ENCODE measurements around the gene MTX1. TPM values are rescaled to one million over a fixed set of nuclear protein-coding genes. Genes with fewer than 3 reads are reported as not detected.

MTX1 gene
- polyA plus RNA-seq, 1 of the 3 experiments (the other 2 are of a cell fraction) = 79.1 TPM

DNA sequence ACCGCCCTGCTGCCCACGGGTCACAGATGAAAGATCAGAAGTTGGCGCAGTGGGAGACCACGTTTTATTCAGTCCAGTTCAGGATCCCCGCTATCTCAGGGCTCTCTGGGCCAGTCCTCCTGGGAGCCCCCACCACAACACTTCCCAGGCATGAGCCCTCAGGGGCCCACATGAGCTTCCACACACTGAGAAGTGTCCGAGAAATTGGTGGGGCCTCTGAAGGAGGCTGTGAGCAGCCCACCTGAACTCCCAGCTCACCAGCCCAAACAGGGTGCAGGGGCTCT is 22.8 kb upstream of the MTX1 start (continued):
- TF ChIP-seq, protein P1, sequence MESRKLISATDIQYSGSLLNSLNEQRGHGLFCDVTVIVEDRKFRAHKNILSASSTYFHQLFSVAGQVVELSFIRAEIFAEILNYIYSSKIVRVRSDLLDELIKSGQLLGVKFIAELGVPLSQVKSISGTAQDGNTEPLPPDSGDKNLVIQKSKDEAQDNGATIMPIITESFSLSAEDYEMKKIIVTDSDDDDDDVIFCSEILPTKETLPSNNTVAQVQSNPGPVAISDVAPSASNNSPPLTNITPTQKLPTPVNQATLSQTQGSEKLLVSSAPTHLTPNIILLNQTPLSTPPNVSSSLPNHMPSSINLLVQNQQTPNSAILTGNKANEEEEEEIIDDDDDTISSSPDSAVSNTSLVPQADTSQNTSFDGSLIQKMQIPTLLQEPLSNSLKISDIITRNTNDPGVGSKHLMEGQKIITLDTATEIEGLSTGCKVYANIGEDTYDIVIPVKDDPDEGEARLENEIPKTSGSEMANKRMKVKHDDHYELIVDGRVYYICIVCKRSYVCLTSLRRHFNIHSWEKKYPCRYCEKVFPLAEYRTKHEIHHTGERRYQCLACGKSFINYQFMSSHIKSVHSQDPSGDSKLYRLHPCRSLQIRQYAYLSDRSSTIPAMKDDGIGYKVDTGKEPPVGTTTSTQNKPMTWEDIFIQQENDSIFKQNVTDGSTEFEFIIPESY (IDR thresholded peaks at IDR 0.05; ENCODE audit: borderline replicate concordance, low read depth) = no peak
- TF ChIP-seq RFX5 (IDR thresholded peaks at IDR 0.05; ENCODE audit: low read length) (no peak), ELF1 (IDR thresholded peaks at IDR 0.05) (no peak), TCF12 (IDR thresholded peaks at IDR 0.05) (no peak)

DNA sequence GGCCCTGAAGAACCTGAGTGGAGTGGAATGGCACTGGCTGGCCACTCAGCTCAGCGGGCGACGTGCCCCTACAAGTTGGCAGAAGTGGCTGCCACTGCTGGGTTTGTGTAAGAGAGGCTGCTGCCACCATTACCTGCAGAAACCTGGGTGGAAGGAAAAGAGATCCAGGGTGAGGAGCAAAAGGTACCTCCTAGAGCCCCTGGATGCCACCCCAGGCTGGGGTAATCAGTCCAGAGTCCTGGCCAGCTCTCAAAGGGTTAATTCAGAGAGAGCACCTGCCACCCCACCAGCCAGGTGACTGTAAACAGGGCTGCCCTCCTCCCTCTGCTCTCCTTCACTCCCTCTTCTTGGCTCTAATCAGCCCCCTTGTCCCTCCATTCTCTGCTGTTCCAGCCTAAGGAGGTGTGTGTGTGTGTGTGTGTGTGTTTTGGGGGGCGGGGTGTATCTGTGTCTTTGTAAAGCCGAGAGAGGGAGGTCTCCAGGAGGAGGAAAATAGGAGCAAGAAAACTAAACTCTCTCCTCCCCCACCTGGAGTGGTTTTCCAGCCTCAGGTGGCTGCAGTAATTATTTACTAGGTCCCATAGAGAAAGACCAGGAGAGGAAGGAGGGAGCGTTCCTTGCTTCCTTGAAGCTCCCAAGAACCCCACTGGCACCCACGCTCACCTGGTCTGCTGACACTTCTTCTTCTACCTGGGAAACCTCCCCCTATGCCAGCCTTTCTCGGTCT is 22.3 kb upstream of the MTX1 start:
- Histone ChIP-seq H3K9me3 (no peaks in the 10 kb centered on the region), H3K27ac (ENCODE audit: low read depth in 2 of 2, low read length in 1 of 2) (no peak overlapping the region; a peak in 1 of 4 replicates), H4K20me1 (ENCODE audit: insufficient read depth) (no peaks in the 10 kb centered on the region), H3F3A (replicated peaks; ENCODE audit: insufficient read depth) (peaks cover 4% of the 10 kb centered on the region), H3K4me1 (ENCODE audit: control insufficient read depth in 1 of 2, insufficient read depth in 2 of 2, low read depth in 1 of 2, low read length in 1 of 2) (peaks cover 0 to 25% of the 10 kb centered on the region in 2 experiments; a peak in 1 of 4 replicates), H3K27me3 (ENCODE audit: insufficient read depth) (no peaks in the 10 kb centered on the region), H3K9ac (no peak overlapping the region), H3K79me2 (ENCODE audit: insufficient read depth) (no peaks in the 10 kb centered on the region), H3K9me2 (no peaks in the 10 kb centered on the region), H3K4me2 (no peak overlapping the region), H2AFZ (ENCODE audit: low read depth) (no peak overlapping the region), H3K4me3 (ENCODE audit: low read depth in 2 of 2, low read length in 1 of 2) (no peak overlapping the region), H3K36me3 (replicated peaks in 1 of 2; ENCODE audit: control insufficient read depth in 1 of 2, insufficient read depth in 2 of 2, low read length in 1 of 2) (peaks cover 0 to 14% of the 10 kb centered on the region in 2 experiments)
- TF ChIP-seq RCOR1 (IDR thresholded peaks at IDR 0.05; ENCODE audit: low read length) = no peak
- no peak for TF ChIP-seq CHD2 (IDR thresholded peaks at IDR 0.05; ENCODE audit: low read length, partially characterized antibody)
- TF ChIP-seq TAF1 (IDR thresholded peaks at IDR 0.05; ENCODE audit: borderline replicate concordance, low read depth, low read length) = no peak
- TF ChIP-seq FOXJ3 (CRISPR knock-in tag; IDR thresholded peaks at IDR 0.05) = no peak
- no peak for TF ChIP-seq EP300 (IDR thresholded peaks at IDR 0.05; ENCODE audit: borderline replicate concordance in 1 of 2, low read depth in 1 of 2, low read length in 1 of 2)
- no peak for TF ChIP-seq RFX5 (IDR thresholded peaks at IDR 0.05; ENCODE audit: low read length)
- TF ChIP-seq NRF1 (IDR thresholded peaks at IDR 0.05; ENCODE audit: low read depth, low read length) = no peak
- TF ChIP-seq ELF1 (IDR thresholded peaks at IDR 0.05) = no peak
- TF ChIP-seq RAD21 (IDR thresholded peaks at IDR 0.05; ENCODE audit: low read length) = no peak
- ChIA-PET CTCF (interaction anchor here (0.6 to 5.4 kb wide), 7 partner anchors 8 to 109 kb away, joined by 3 to 60 read pairs (median 4); partner anchors contain the start of genes KRTCAP2 and TRIM46), POLR2A (interaction anchor here (0.6 to 2.0 kb wide), 3 partner anchors 8 to 11 kb away, joined by 3 to 19 read pairs (median 3); no protein-coding TSS in a partner anchor)
- 82% methylated on average over 5 of the region's 8 CpGs for WGBS (ENCODE audit: low lambda C conversion rate)
- DNase-seq = no peak

DNA sequence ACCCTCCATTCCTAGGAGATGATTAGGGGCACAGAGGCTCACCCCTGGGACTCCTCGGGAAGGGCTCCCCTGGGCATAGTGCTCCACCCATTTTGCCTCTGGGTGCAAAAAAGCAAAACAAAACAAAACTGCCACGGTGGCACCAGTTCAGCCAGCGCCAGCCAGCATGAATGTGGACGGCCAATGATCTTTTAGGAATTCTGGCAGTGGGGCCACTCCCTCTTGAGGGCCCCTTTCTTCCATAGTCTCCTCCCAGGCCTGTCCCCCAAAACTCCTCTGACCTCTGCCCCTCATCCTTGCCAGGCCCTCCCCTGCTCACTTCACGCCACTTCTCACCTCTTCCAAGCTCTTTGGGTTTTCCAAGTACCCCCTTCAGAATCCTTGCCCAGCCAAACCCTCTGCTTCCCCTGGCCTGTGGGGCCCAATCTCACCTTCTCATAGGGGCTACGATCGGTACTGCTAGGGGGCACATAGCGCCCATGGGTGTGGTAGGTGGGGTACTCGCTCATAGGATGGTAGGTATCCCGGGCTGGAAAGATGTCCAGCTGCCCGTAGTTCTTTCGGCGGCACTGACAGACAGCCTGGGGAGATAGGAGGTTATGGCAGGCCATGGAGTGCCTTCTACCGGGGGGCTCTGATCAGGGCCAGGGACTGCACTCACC is 21.6 kb upstream of the MTX1 start:
- Histone ChIP-seq H3K9me3 (no peaks in the 10 kb centered on the region), H3F3A (replicated peaks; ENCODE audit: insufficient read depth) (peaks cover 4% of the 10 kb centered on the region), H2AFZ (ENCODE audit: low read depth) (no peak overlapping the region), H3K9me2 (no peaks in the 10 kb centered on the region), H3K4me3 (ENCODE audit: low read depth in 2 of 2, low read length in 1 of 2) (no peak overlapping the region), H3K9ac (no peak overlapping the region), H3K27me3 (ENCODE audit: insufficient read depth) (no peaks in the 10 kb centered on the region), H3K4me2 (no peak overlapping the region), H3K4me1 (ENCODE audit: control insufficient read depth in 1 of 2, insufficient read depth in 2 of 2, low read depth in 1 of 2, low read length in 1 of 2) (peaks cover 0 to 25% of the 10 kb centered on the region in 2 experiments; a peak in 1 of 4 replicates), H4K20me1 (ENCODE audit: insufficient read depth) (no peaks in the 10 kb centered on the region), H3K36me3 (replicated peaks in 1 of 2; ENCODE audit: control insufficient read depth in 1 of 2, insufficient read depth in 2 of 2, low read length in 1 of 2) (peaks cover 0 to 8% of the 10 kb centered on the region in 2 experiments), H3K27ac (ENCODE audit: low read depth in 2 of 2, low read length in 1 of 2) (no peak overlapping the region), H3K79me2 (ENCODE audit: insufficient read depth) (no peaks in the 10 kb centered on the region)
- no peak for DNase-seq
- POLR2A ChIA-PET = interaction anchor here (1.0 kb wide), 1 partner anchor 12 kb away, joined by 3 read pairs; no protein-coding TSS in a partner anchor
- CTCF ChIA-PET = interaction anchor here (0.8 to 5.4 kb wide), 4 partner anchors 11 to 40 kb away, joined by 3 to 60 read pairs (median 4); partner anchors contain the start of gene TRIM46
- WGBS (ENCODE audit: low lambda C conversion rate) = 83% methylated on average over 14 of the region's 14 CpGs
- TF ChIP-seq FOXJ3 (CRISPR knock-in tag; IDR thresholded peaks at IDR 0.05) (no peak), EZH2phosphoT487 (IDR thresholded peaks at IDR 0.05; ENCODE audit: borderline replicate concordance, low read depth) (no peak), CHD2 (IDR thresholded peaks at IDR 0.05; ENCODE audit: low read length, partially characterized antibody) (no peak), GATA2 (CRISPR knock-in tag; IDR thresholded peaks at IDR 0.05) (no peak), MEF2A (IDR thresholded peaks at IDR 0.05; ENCODE audit: borderline replicate concordance, low read depth) (no peak), RXRA (IDR thresholded peaks at IDR 0.05; ENCODE audit: borderline replicate concordance, low read depth) (no peak), RAD21 (IDR thresholded peaks at IDR 0.05; ENCODE audit: low read length) (no peak), TCF12 (IDR thresholded peaks at IDR 0.05) (no peak)
- TF ChIP-seq, protein P2, sequence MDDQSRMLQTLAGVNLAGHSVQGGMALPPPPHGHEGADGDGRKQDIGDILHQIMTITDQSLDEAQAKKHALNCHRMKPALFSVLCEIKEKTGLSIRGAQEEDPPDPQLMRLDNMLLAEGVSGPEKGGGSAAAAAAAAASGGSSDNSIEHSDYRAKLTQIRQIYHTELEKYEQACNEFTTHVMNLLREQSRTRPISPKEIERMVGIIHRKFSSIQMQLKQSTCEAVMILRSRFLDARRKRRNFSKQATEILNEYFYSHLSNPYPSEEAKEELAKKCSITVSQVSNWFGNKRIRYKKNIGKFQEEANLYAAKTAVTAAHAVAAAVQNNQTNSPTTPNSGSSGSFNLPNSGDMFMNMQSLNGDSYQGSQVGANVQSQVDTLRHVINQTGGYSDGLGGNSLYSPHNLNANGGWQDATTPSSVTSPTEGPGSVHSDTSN (IDR thresholded peaks at IDR 0.05) = no peak
- TF ChIP-seq, protein P3, sequence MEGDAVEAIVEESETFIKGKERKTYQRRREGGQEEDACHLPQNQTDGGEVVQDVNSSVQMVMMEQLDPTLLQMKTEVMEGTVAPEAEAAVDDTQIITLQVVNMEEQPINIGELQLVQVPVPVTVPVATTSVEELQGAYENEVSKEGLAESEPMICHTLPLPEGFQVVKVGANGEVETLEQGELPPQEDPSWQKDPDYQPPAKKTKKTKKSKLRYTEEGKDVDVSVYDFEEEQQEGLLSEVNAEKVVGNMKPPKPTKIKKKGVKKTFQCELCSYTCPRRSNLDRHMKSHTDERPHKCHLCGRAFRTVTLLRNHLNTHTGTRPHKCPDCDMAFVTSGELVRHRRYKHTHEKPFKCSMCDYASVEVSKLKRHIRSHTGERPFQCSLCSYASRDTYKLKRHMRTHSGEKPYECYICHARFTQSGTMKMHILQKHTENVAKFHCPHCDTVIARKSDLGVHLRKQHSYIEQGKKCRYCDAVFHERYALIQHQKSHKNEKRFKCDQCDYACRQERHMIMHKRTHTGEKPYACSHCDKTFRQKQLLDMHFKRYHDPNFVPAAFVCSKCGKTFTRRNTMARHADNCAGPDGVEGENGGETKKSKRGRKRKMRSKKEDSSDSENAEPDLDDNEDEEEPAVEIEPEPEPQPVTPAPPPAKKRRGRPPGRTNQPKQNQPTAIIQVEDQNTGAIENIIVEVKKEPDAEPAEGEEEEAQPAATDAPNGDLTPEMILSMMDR (IDR thresholded peaks at IDR 0.05) = no peak
- TF ChIP-seq, protein P4, sequence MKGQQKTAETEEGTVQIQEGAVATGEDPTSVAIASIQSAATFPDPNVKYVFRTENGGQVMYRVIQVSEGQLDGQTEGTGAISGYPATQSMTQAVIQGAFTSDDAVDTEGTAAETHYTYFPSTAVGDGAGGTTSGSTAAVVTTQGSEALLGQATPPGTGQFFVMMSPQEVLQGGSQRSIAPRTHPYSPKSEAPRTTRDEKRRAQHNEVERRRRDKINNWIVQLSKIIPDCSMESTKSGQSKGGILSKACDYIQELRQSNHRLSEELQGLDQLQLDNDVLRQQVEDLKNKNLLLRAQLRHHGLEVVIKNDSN (IDR thresholded peaks at IDR 0.05; ENCODE audit: borderline replicate concordance, low read depth) = no peak

Data from SK-N-SH (cell line).